HEK293 (cell line): Measurements from ENCODE around the gene HRH2.

Experiments
- FEZF1 ChIP-seq: fragments of 450-650 bp; formaldehyde crosslinking; IDR thresholded peaks from 2 replicates; pipeline ENCODE4 v1.5.1; 2016; ENCODE audit warnings: missing biosample characterization, missing genetic modification characterization
- YY1 ChIP-seq: fragments of 450-650 bp; formaldehyde crosslinking; IDR thresholded peaks from 2 replicates; pipeline ENCODE4 v1.5.1; 2018; ENCODE audit warnings: missing biosample characterization, missing genetic modification characterization
- ZNF121 ChIP-seq: fragments of 450-650 bp; formaldehyde crosslinking; IDR thresholded peaks from 2 replicates; pipeline ENCODE4 v1.5.1; 2016; ENCODE audit warnings: missing biosample characterization, missing genetic modification characterization
- ZNF175 ChIP-seq: fragments of 450-650 bp; formaldehyde crosslinking; IDR thresholded peaks from 2 replicates; pipeline ENCODE4 v1.5.1; 2016; ENCODE audit warnings: missing biosample characterization, missing genetic modification characterization
- ZNF423 ChIP-seq: fragments of 450-650 bp; formaldehyde crosslinking; IDR thresholded peaks from 2 replicates; pipeline ENCODE4 v1.5.1; 2016; ENCODE audit warnings: missing biosample characterization, missing genetic modification characterization
- ZNF521 ChIP-seq: fragments of 450-650 bp; formaldehyde crosslinking; IDR thresholded peaks from 2 replicates; pipeline ENCODE4 v1.5.1; 2017; ENCODE audit warnings: missing biosample characterization, mild to moderate bottlenecking, missing genetic modification characterization
- TF ChIP-seq, protein P1 (sequence below): fragments of 450-650 bp; formaldehyde crosslinking; IDR thresholded peaks from 2 replicates; pipeline ENCODE4 v1.5.1; 2016; ENCODE audit warnings: missing biosample characterization, missing genetic modification characterization

DNA sequence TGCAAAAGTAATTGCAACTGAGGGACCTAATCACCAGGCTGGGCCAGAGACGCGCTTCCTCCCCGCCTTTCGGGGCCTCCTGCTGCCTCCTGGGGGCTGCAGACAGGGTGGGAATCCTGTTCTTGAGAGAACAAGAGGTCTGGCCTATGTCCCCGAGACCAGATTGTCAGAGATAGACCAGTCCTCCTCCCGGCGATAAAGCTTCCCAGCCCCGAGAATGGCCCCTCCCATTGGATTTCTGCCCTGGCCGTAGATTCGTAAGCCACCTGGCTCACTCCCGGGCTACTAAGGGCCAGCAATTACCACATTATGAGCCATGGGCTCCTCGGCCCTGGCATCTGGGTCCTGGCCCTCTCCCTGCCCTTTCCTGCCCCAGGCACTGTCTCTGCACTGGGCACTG, 70.4 kb downstream of the HRH2 start:
- TF ChIP-seq, protein P1, sequence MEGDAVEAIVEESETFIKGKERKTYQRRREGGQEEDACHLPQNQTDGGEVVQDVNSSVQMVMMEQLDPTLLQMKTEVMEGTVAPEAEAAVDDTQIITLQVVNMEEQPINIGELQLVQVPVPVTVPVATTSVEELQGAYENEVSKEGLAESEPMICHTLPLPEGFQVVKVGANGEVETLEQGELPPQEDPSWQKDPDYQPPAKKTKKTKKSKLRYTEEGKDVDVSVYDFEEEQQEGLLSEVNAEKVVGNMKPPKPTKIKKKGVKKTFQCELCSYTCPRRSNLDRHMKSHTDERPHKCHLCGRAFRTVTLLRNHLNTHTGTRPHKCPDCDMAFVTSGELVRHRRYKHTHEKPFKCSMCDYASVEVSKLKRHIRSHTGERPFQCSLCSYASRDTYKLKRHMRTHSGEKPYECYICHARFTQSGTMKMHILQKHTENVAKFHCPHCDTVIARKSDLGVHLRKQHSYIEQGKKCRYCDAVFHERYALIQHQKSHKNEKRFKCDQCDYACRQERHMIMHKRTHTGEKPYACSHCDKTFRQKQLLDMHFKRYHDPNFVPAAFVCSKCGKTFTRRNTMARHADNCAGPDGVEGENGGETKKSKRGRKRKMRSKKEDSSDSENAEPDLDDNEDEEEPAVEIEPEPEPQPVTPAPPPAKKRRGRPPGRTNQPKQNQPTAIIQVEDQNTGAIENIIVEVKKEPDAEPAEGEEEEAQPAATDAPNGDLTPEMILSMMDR (tag by site-specific recombination) = no peak
- TF ChIP-seq ZNF175 (tag by site-specific recombination) (no peak), ZNF121 (tag by site-specific recombination) (no peak), FEZF1 (tag by site-specific recombination) (no peak), YY1 (tag by site-specific recombination) (no peak), ZNF521 (no peak), ZNF423 (tag by site-specific recombination) (no peak)
